Measurements from ENCODE around the gene SAAL1. TPM values are rescaled to one million over a fixed set of nuclear protein-coding genes. Genes with fewer than 3 reads are reported as not detected.

SAAL1 gene
- total RNA-seq, 1 experiment from 2014 or later = 29.3 TPM

DNA sequence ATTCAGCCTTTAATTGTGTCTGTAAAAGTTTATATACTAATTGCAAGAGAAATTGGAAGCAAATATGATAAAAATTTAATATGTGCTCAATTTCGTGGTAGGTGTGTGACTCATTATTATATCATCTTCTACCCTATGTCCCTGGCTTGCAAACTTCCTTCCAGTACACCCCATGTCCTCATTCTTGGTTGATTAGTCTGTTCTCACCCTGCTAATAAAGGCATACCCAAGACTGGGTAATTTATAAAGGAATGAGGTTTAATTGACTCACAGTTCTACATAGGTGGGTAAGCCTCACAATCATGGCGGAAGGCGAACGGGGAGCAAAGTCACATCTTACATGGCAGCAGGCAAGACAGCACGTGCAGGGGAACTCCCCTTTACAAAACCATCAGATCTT lies 38.4 kb upstream of the SAAL1 start:
- peak overlapping the region; percentile 72 for H3K27ac Mint-ChIP-seq (ENCODE audit: unreplicated experiment)
- peaks cover 14% of the 10 kb centered on the region for H3K9me3 Mint-ChIP-seq (ENCODE audit: low read depth, unreplicated experiment)
- H3K4me1 Mint-ChIP-seq (ENCODE audit: low read depth, unreplicated experiment) = peaks cover 16% of the 10 kb centered on the region
- CTCF ChIA-PET = no interaction called here
- H3K4me3 Mint-ChIP-seq (ENCODE audit: low read depth, unreplicated experiment) = no peak overlapping the region
- H3K27me3 Mint-ChIP-seq (ENCODE audit: unreplicated experiment) = peaks cover under 1% of the 10 kb centered on the region
- peaks cover 7% of the 10 kb centered on the region for H3K36me3 Mint-ChIP-seq (ENCODE audit: insufficient read depth, unreplicated experiment)
- intact Hi-C loops (cut with micrococcal nuclease; ENCODE audit: unreplicated experiment) = no loop called here
- DNase-seq = peak; percentile 34
- no TSS peak for BruUV-seq (replicated peaks)
- TF ChIP-seq, protein P1, sequence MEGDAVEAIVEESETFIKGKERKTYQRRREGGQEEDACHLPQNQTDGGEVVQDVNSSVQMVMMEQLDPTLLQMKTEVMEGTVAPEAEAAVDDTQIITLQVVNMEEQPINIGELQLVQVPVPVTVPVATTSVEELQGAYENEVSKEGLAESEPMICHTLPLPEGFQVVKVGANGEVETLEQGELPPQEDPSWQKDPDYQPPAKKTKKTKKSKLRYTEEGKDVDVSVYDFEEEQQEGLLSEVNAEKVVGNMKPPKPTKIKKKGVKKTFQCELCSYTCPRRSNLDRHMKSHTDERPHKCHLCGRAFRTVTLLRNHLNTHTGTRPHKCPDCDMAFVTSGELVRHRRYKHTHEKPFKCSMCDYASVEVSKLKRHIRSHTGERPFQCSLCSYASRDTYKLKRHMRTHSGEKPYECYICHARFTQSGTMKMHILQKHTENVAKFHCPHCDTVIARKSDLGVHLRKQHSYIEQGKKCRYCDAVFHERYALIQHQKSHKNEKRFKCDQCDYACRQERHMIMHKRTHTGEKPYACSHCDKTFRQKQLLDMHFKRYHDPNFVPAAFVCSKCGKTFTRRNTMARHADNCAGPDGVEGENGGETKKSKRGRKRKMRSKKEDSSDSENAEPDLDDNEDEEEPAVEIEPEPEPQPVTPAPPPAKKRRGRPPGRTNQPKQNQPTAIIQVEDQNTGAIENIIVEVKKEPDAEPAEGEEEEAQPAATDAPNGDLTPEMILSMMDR (IDR thresholded peaks at IDR 0.05; ENCODE audit: unreplicated experiment) = no peak

GRCh38 chr11:18140145-18140544 lies 34.3 kb upstream of the SAAL1 start:
- H3K27me3 Mint-ChIP-seq (ENCODE audit: unreplicated experiment) = peaks cover 27% of the 10 kb centered on the region
- CTCF ChIA-PET = interaction anchor here (0.6 kb wide), 2 partner anchors 68 to 182 kb away, joined by 3 read pairs; partner anchors contain the start of gene GTF2H1

DNA sequence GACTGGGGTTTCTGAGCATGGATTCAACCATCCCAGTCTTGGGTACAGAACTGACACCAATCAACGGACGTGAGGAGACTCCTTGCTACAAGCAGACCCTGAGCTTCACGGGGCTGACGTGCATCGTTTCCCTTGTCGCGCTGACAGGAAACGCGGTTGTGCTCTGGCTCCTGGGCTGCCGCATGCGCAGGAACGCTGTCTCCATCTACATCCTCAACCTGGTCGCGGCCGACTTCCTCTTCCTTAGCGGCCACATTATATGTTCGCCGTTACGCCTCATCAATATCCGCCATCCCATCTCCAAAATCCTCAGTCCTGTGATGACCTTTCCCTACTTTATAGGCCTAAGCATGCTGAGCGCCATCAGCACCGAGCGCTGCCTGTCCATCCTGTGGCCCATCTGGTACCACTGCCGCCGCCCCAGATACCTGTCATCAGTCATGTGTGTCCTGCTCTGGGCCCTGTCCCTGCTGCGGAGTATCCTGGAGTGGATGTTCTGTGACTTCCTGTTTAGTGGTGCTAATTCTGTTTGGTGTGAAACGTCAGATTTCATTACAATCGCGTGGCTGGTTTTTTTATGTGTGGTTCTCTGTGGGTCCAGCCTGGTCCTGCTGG lies 31.4 kb upstream of the SAAL1 start:
- intact Hi-C loops (cut with micrococcal nuclease; ENCODE audit: unreplicated experiment) = no loop called here
- no peak for DNase-seq
- H3K27me3 Mint-ChIP-seq (ENCODE audit: unreplicated experiment) = peaks cover 46% of the 10 kb centered on the region
- H3K9me3 Mint-ChIP-seq (ENCODE audit: low read depth, unreplicated experiment) = no peaks in the 10 kb centered on the region
- H3K4me1 Mint-ChIP-seq (ENCODE audit: low read depth, unreplicated experiment) = no peaks in the 10 kb centered on the region
- H3K4me3 Mint-ChIP-seq (ENCODE audit: low read depth, unreplicated experiment) = no peak overlapping the region
- no peaks in the 10 kb centered on the region for H3K36me3 Mint-ChIP-seq (ENCODE audit: insufficient read depth, unreplicated experiment)
- BruUV-seq (replicated peaks) = no TSS peak
- H3K27ac Mint-ChIP-seq (ENCODE audit: unreplicated experiment) = no peak overlapping the region
- TF ChIP-seq, protein P1 (IDR thresholded peaks at IDR 0.05; ENCODE audit: unreplicated experiment) = no peak
- CTCF ChIA-PET = no interaction called here

More at GRCh38 chr11:18140145-18140544, 34.3 kb upstream of the SAAL1 start:
- intact Hi-C loops (cut with micrococcal nuclease; ENCODE audit: unreplicated experiment) = no loop called here
- Mint-ChIP-seq H3K4me3 (ENCODE audit: low read depth, unreplicated experiment) (no peak overlapping the region), H3K36me3 (ENCODE audit: insufficient read depth, unreplicated experiment) (peaks cover 7% of the 10 kb centered on the region), H3K9me3 (ENCODE audit: low read depth, unreplicated experiment) (peaks cover 7% of the 10 kb centered on the region), H3K4me1 (ENCODE audit: low read depth, unreplicated experiment) (peaks cover 16% of the 10 kb centered on the region), H3K27ac (ENCODE audit: unreplicated experiment) (no peak overlapping the region)
- no peak for DNase-seq
- no TSS peak for BruUV-seq (replicated peaks)
- TF ChIP-seq, protein P1 (IDR thresholded peaks at IDR 0.05; ENCODE audit: unreplicated experiment) = no peak

DNA sequence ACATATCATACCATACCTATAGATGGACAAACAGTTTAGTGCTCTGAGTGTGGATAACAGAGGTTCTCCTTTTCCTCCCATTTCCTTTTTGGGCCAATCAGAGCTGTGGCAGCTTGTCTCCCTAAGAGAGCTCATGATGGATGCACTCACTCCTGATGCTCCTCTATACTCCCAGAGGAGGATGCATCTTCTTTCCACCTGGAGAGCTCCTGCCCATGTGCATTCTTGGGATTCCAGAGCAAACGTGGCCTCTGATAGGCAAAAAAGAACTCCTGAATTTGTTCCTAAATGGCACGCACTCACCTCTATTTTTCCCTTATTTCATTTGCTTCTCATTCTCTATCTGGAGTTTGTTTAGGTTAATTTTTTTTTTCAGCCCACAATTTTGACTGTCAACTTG lies 29.4 kb upstream of the SAAL1 start:
- TF ChIP-seq, protein P1 (IDR thresholded peaks at IDR 0.05; ENCODE audit: unreplicated experiment) = no peak
- Mint-ChIP-seq H3K36me3 (ENCODE audit: insufficient read depth, unreplicated experiment) (no peaks in the 10 kb centered on the region), H3K9me3 (ENCODE audit: low read depth, unreplicated experiment) (peaks cover 3% of the 10 kb centered on the region), H3K27ac (ENCODE audit: unreplicated experiment) (no peak overlapping the region), H3K27me3 (ENCODE audit: unreplicated experiment) (peaks cover 46% of the 10 kb centered on the region), H3K4me1 (ENCODE audit: low read depth, unreplicated experiment) (no peaks in the 10 kb centered on the region), H3K4me3 (ENCODE audit: low read depth, unreplicated experiment) (no peak overlapping the region)
- CTCF ChIA-PET = no interaction called here
- BruUV-seq (replicated peaks) = no TSS peak
- no peak for DNase-seq
- intact Hi-C loops (cut with micrococcal nuclease; ENCODE audit: unreplicated experiment) = no loop called here

All from Calu3 (cell line).